Measurements from ENCODE around the gene THAP8.

Gene THAP8

GRCh38 chr19:36008336-36008978 is 45.6 kb downstream of the THAP8 start, which contains the start of gene SYNE4:
SYNE4 (minus strand) TSS chr19:36008813; CDS start chr19:36008681, 132 bp downstream.
- no peaks in the 10 kb centered on the region for H3K27me3 ChIP-seq (ENCODE audit: insufficient read depth, low read length, poor library complexity, severe bottlenecking)
- no peak for TF ChIP-seq EZH2phosphoT487 (IDR thresholded peaks at IDR 0.05; ENCODE audit: borderline replicate concordance)
- TF ChIP-seq CTCF (conservative IDR thresholded peaks at IDR 0.05; ENCODE audit: low read length) = no peak
- no peak within 1 kb of the TSS for H2AFZ ChIP-seq (ENCODE audit: low read length)
- no peaks in the 10 kb centered on the region for H3K4me1 ChIP-seq (ENCODE audit: insufficient read depth, low read length, poor library complexity, severe bottlenecking)
- H3K9me3 ChIP-seq (ENCODE audit: insufficient read depth, low read depth, low read length) = no peaks in the 10 kb centered on the region
- no peaks in the 10 kb centered on the region for H3K9me2 ChIP-seq (replicated peaks; ENCODE audit: low read depth, low read length)
- peaks cover 6% of the 10 kb centered on the region; the same call in 1 of the 2 replicates for H3K79me2 ChIP-seq (ENCODE audit: insufficient read depth, low read length)
- H3K9ac ChIP-seq (ENCODE audit: low read depth, low read length, poor library complexity, severe bottlenecking) = no peak within 1 kb of the TSS
- no peaks in the 10 kb centered on the region for H3K36me3 ChIP-seq (ENCODE audit: insufficient read depth, low read length)
- no peak within 1 kb of the TSS for H3K4me2 ChIP-seq (ENCODE audit: low read depth, low read length, poor library complexity, severe bottlenecking)
- no peaks in the 10 kb centered on the region for H4K20me1 ChIP-seq (ENCODE audit: insufficient read depth, low read length, poor library complexity, severe bottlenecking)
- H3K4me3 ChIP-seq (ENCODE audit: low read length, poor library complexity, severe bottlenecking) = no peak within 1 kb of the TSS
- H3F3A ChIP-seq (ENCODE audit: low read depth) = no peaks in the 10 kb centered on the region

- Histone ChIP-seq H3F3A (ENCODE audit: low read depth) (no peaks in the 10 kb centered on the region), H3K36me3 (ENCODE audit: insufficient read depth, low read length) (no peaks in the 10 kb centered on the region), H3K4me1 (ENCODE audit: insufficient read depth, low read length, poor library complexity, severe bottlenecking) (no peaks in the 10 kb centered on the region), H2AFZ (ENCODE audit: low read length) (no peak overlapping the region), H4K20me1 (ENCODE audit: insufficient read depth, low read length, poor library complexity, severe bottlenecking) (no peaks in the 10 kb centered on the region), H3K4me3 (ENCODE audit: low read length, poor library complexity, severe bottlenecking) (no peak overlapping the region), H3K9me3 (ENCODE audit: insufficient read depth, low read depth, low read length) (no peaks in the 10 kb centered on the region), H3K9ac (ENCODE audit: low read depth, low read length, poor library complexity, severe bottlenecking) (no peak overlapping the region), H3K27me3 (ENCODE audit: insufficient read depth, low read length, poor library complexity, severe bottlenecking) (no peaks in the 10 kb centered on the region), H3K79me2 (ENCODE audit: insufficient read depth, low read length) (no peaks in the 10 kb centered on the region), H3K9me2 (replicated peaks; ENCODE audit: low read depth, low read length) (no peaks in the 10 kb centered on the region), H3K4me2 (ENCODE audit: low read depth, low read length, poor library complexity, severe bottlenecking) (no peak overlapping the region)
- TF ChIP-seq CTCF (conservative IDR thresholded peaks at IDR 0.05; ENCODE audit: low read length) (no peak), EZH2phosphoT487 (IDR thresholded peaks at IDR 0.05; ENCODE audit: borderline replicate concordance) (no peak)
Observed at GRCh38 chr19:36006955-36007354, 47.1 kb downstream of the THAP8 start.

GRCh38 chr19:36003284-36003683 is 50.8 kb downstream of the THAP8 start:
- peaks cover 4% of the 10 kb centered on the region; the same call in 1 of the 2 replicates for H3K36me3 ChIP-seq (ENCODE audit: insufficient read depth, low read length)
- H3F3A ChIP-seq (ENCODE audit: low read depth) = no peaks in the 10 kb centered on the region
- H3K9me2 ChIP-seq (replicated peaks; ENCODE audit: low read depth, low read length) = no peaks in the 10 kb centered on the region
- H3K4me2 ChIP-seq (ENCODE audit: low read depth, low read length, poor library complexity, severe bottlenecking) = no peak overlapping the region
- H3K27me3 ChIP-seq (ENCODE audit: insufficient read depth, low read length, poor library complexity, severe bottlenecking) = no peaks in the 10 kb centered on the region
- peaks cover 9% of the 10 kb centered on the region for H4K20me1 ChIP-seq (ENCODE audit: insufficient read depth, low read length, poor library complexity, severe bottlenecking)
- no peak overlapping the region for H3K9ac ChIP-seq (ENCODE audit: low read depth, low read length, poor library complexity, severe bottlenecking)
- peaks cover 8% of the 10 kb centered on the region; the same call in 1 of the 2 replicates for H3K79me2 ChIP-seq (ENCODE audit: insufficient read depth, low read length)
- H3K4me3 ChIP-seq (ENCODE audit: low read length, poor library complexity, severe bottlenecking) = no peak overlapping the region
- no peak for TF ChIP-seq EZH2phosphoT487 (IDR thresholded peaks at IDR 0.05; ENCODE audit: borderline replicate concordance)
- TF ChIP-seq CTCF (conservative IDR thresholded peaks at IDR 0.05; ENCODE audit: low read length) = no peak
- H2AFZ ChIP-seq (ENCODE audit: low read length) = no peak overlapping the region
- H3K4me1 ChIP-seq (ENCODE audit: insufficient read depth, low read length, poor library complexity, severe bottlenecking) = peaks cover 3% of the 10 kb centered on the region
- no peaks in the 10 kb centered on the region for H3K9me3 ChIP-seq (ENCODE audit: insufficient read depth, low read depth, low read length)

Measured in Loucy (cell line).